NCI-H345 (cell line): ENCODE data around the gene TOMM6.
A peak's percentile ranks its signal among the peaks of the same experiment; 100 is the strongest.
"Not testable (repeated sequence)": the region's sequence is repeated elsewhere in the genome, so short reads cannot be mapped to it uniquely, and the experiment has no call there.

ENCODE experiments used
- DNase-seq: peaks from one replicate; lab custom pipeline; 2025; lab: John Stamatoyannopoulos, UW

Gene TOMM6

GRCh38 chr6:41763470-41763869 is 24.0 kb upstream of the TOMM6 start:
- no peak for DNase-seq

- not testable (repeated sequence) for DNase-seq
These were observed 21.3 kb upstream of the TOMM6 start for GRCh38 chr6:41766043-41766664.

GRCh38 chr6:41767112-41767833 is 20.2 kb upstream of the TOMM6 start:
- no peak for DNase-seq

GRCh38 chr6:41768545-41769308 is 18.8 kb upstream of the TOMM6 start:
- DNase-seq: no peak

GRCh38 chr6:41769376-41769775 is 18.1 kb upstream of the TOMM6 start:
- no peak for DNase-seq

- no peak for DNase-seq
These were observed 17.0 kb upstream of the TOMM6 start for GRCh38 chr6:41770381-41771057.

- no peak for DNase-seq
These were observed 16.2 kb upstream of the TOMM6 start for GRCh38 chr6:41771058-41771983.

GRCh38 chr6:41774841-41775240 is 12.7 kb upstream of the TOMM6 start:
- DNase-seq: no peak

GRCh38 chr6:41775293-41775882 is 12.1 kb upstream of the TOMM6 start:
- DNase-seq: no peak

GRCh38 chr6:41777551-41778285 is 9.8 kb upstream of the TOMM6 start:
- no peak for DNase-seq

- DNase-seq: no peak
These were observed 8.6 kb upstream of the TOMM6 start for GRCh38 chr6:41778895-41779294.

GRCh38 chr6:41779336-41779735 is 8.2 kb upstream of the TOMM6 start:
- DNase-seq: no peak

- peak; percentile 97 for DNase-seq
These were observed 7.5 kb upstream of the TOMM6 start, which contains the start of gene FRS3 for GRCh38 chr6:41779788-41780550. FRS3 (minus strand) TSS chr6:41779900; CDS start chr6:41776987, 2,913 bp downstream.

GRCh38 chr6:41780551-41781365 is 6.7 kb upstream of the TOMM6 start, which contains the start of gene PRICKLE4:
PRICKLE4 (plus strand) TSS chr6:41780782; CDS start chr6:41783474, 2,692 bp downstream.
- DNase-seq: peak; percentile 42

GRCh38 chr6:41781366-41781730 is 6.1 kb upstream of the TOMM6 start:
- DNase-seq: no peak

GRCh38 chr6:41783106-41783780 is 4.3 kb upstream of the TOMM6 start:
- no peak for DNase-seq

- no peak for DNase-seq
These were observed 2.8 kb upstream of the TOMM6 start for GRCh38 chr6:41784581-41785171.
